DND-41 (cell line): ENCODE measurements around the gene KRT6C.

Source experiments
- ATAC-seq: fragments of 200-7000 bp; cut with Tn5 transposase; 3 replicates; pipeline ENCODE4 v1.9.1; 2021; ENCODE audit warnings: low read depth; ENCODE audit not compliant: insufficient read depth
- DNase-seq: peaks from one replicate; pipeline ENCODE4 v3.0.0-alpha.2; 2020
- H2AFZ ChIP-seq: 2 replicates; pipeline ENCODE4 v1.6.0; 2012; ENCODE audit warnings: low read depth, low read length
- H3K27ac ChIP-seq: 2 replicates; pipeline ENCODE4 v1.5.1; 2012; ENCODE audit warnings: low read length, inconsistent platforms
- H3K27me3 ChIP-seq: fragments of 200-600 bp; sonication (generic); 2 replicates; pipeline ENCODE4 v1.6.0; 2012; ENCODE audit warnings: low read length, mild to moderate bottlenecking, inconsistent platforms; ENCODE audit not compliant: insufficient read depth, poor library complexity
- H3K36me3 ChIP-seq: 2 replicates; pipeline ENCODE4 v1.5.1; 2012; ENCODE audit warnings: low read length, inconsistent platforms; ENCODE audit not compliant: insufficient read depth
- H3K4me1 ChIP-seq: 2 replicates; pipeline ENCODE4 v1.5.1; 2012; ENCODE audit warnings: mild to moderate bottlenecking, low read length; ENCODE audit not compliant: insufficient read depth
- H3K4me2 ChIP-seq: 2 replicates; pipeline ENCODE4 v1.6.0; 2012; ENCODE audit warnings: mild to moderate bottlenecking, moderate library complexity, low read length, inconsistent platforms; ENCODE audit not compliant: insufficient read depth
- H3K4me3 ChIP-seq, 2 experiments: fragments of 200-600 bp in 1 of 2; shearing (Covaris generic) in 1 of 2; 2 replicates each; pipeline ENCODE4 v1.5.1; 2012 to 2016; ENCODE audit warnings: inconsistent platforms in 2 of 2, low read length in 2 of 2, mild to moderate bottlenecking in 2 of 2, low read depth in 1 of 2, moderate library complexity in 1 of 2
- H3K79me2 ChIP-seq: 2 replicates; pipeline ENCODE4 v1.6.0; 2012; ENCODE audit warnings: low read length, inconsistent platforms; ENCODE audit not compliant: insufficient read depth
- H3K9ac ChIP-seq: 2 replicates; pipeline ENCODE4 v1.6.0; 2012; ENCODE audit warnings: low read depth, mild to moderate bottlenecking, inconsistent platforms, low read length, moderate library complexity
- H3K9me3 ChIP-seq: 2 replicates; pipeline ENCODE4 v1.5.1; 2012; ENCODE audit warnings: low read length, moderate library complexity, mild to moderate bottlenecking, inconsistent platforms; ENCODE audit not compliant: insufficient read depth, severe bottlenecking
- H4K20me1 ChIP-seq: 2 replicates; pipeline ENCODE4 v1.6.0; 2012; ENCODE audit warnings: low read length; ENCODE audit not compliant: insufficient read depth
- CTCF ChIP-seq: IDR thresholded peaks from 2 replicates; pipeline ENCODE4 v1.5.1; 2012; ENCODE audit warnings: borderline replicate concordance, low read length, moderate library complexity, mild to moderate bottlenecking; ENCODE audit not compliant: poor library complexity, severe bottlenecking; ENCODE audit errors: extremely low read depth
- EZH2 ChIP-seq: IDR thresholded peaks from 3 replicates; pipeline ENCODE4 v1.6.1; 2012; ENCODE audit warnings: borderline replicate concordance, low read depth, mild to moderate bottlenecking, moderate library complexity, low read length, inconsistent platforms; ENCODE audit not compliant: severe bottlenecking

The KRT6C gene

GRCh38 chr12:52458861-52459260, 14.7 kb downstream of the KRT6C start:
- Histone ChIP-seq H3K27ac (no peak overlapping the region), H4K20me1 (no peaks in the 10 kb centered on the region), H3K27me3 (peaks cover 21% of the 10 kb centered on the region), H3K36me3 (no peaks in the 10 kb centered on the region), H3K4me1 (no peaks in the 10 kb centered on the region), H3K4me3 (no peak overlapping the region), H3K9ac (no peak overlapping the region), H3K4me2 (no peak overlapping the region), H3K9me3 (no peaks in the 10 kb centered on the region), H3K79me2 (no peaks in the 10 kb centered on the region), H2AFZ (no peak overlapping the region)
- no peak for TF ChIP-seq CTCF
- no peak for TF ChIP-seq EZH2
- DNase-seq (no peak), ATAC-seq (no peak)

- TF ChIP-seq CTCF (no peak), EZH2 (no peak)
- ATAC-seq (no peak), DNase-seq (no peak)
- no peak overlapping the region for H3K9ac ChIP-seq
- H3K4me3 ChIP-seq, result no peak overlapping the region
- H3K27me3 ChIP-seq, result peaks cover 26% of the 10 kb centered on the region
- H3K4me1 ChIP-seq, result no peaks in the 10 kb centered on the region
- no peak overlapping the region for H3K4me2 ChIP-seq
- no peaks in the 10 kb centered on the region for H3K79me2 ChIP-seq
- H2AFZ ChIP-seq, result no peak overlapping the region
- H4K20me1 ChIP-seq, result no peaks in the 10 kb centered on the region
- no peak overlapping the region for H3K27ac ChIP-seq
- H3K9me3 ChIP-seq, result no peaks in the 10 kb centered on the region
- H3K36me3 ChIP-seq, result no peaks in the 10 kb centered on the region
Observed at GRCh38 chr12:52455821-52456220, 17.8 kb downstream of the KRT6C start.

- ATAC-seq (no peak), DNase-seq (no peak)
- Histone ChIP-seq H2AFZ (no peak overlapping the region), H3K36me3 (no peaks in the 10 kb centered on the region), H3K9ac (no peak overlapping the region), H3K9me3 (no peaks in the 10 kb centered on the region), H3K4me1 (no peaks in the 10 kb centered on the region), H3K27ac (no peak overlapping the region), H4K20me1 (no peaks in the 10 kb centered on the region), H3K4me2 (no peak overlapping the region), H3K79me2 (no peaks in the 10 kb centered on the region), H3K27me3 (peaks cover 26% of the 10 kb centered on the region), H3K4me3 (no peak overlapping the region)
- no peak for TF ChIP-seq EZH2
- no peak for TF ChIP-seq CTCF
Observed at GRCh38 chr12:52454411-52455201, 19.0 kb downstream of the KRT6C start.

- Histone ChIP-seq H3K27ac (no peak within 1 kb of the TSS), H2AFZ (no peak within 1 kb of the TSS)
Observed at GRCh38 chr12:52452101-52452500, 21.5 kb downstream of the KRT6C start, which contains the start of gene KRT6B. Gene KRT6B, minus strand, starts transcription at chr12:52452146. Its CDS starts 68 bp downstream, at chr12:52452078.

More at GRCh38 chr12:52452101-52452500, 21.5 kb downstream of the KRT6C start, which contains the start of gene KRT6B:
- TF ChIP-seq CTCF, result no peak
- no peak for TF ChIP-seq EZH2
- Histone ChIP-seq H3K4me1 (no peaks in the 10 kb centered on the region), H3K9ac (no peak within 1 kb of the TSS), H3K4me3 (no peak within 1 kb of the TSS), H3K4me2 (no peak within 1 kb of the TSS), H4K20me1 (no peaks in the 10 kb centered on the region), H3K27me3 (peaks cover 30% of the 10 kb centered on the region), H3K79me2 (no peaks in the 10 kb centered on the region), H3K36me3 (no peaks in the 10 kb centered on the region), H3K9me3 (no peaks in the 10 kb centered on the region)
- no peak for ATAC-seq
- DNase-seq, result no peak
